Cerebellar cortex (tissue), 1 donor: ENCODE data around the gene DDI1.

Source experiments
- DNase-seq: peaks from one replicate; pipeline ENCODE4 v3.0.0-alpha.2; 2015; ENCODE audit warnings: low spot score

Gene DDI1

GRCh38 chr11:104078245-104078644 lies 41.8 kb downstream of the DDI1 start:
- no peak for DNase-seq

GRCh38 chr11:104078995-104079394 lies 42.6 kb downstream of the DDI1 start:
- no peak for DNase-seq

- DNase-seq = no peak
Observed at GRCh38 chr11:104086621-104087020, 50.2 kb downstream of the DDI1 start.
